Measurements from ENCODE around the gene TIMM8B. TPM values are rescaled to one million over a fixed set of nuclear protein-coding genes. Genes with fewer than 3 reads are reported as not detected.
A peak's percentile ranks its signal among the peaks of the same experiment; 100 is the strongest.

Gene TIMM8B
- total RNA-seq, 1 experiment from 2014 or later: 87.3 TPM

DNA sequence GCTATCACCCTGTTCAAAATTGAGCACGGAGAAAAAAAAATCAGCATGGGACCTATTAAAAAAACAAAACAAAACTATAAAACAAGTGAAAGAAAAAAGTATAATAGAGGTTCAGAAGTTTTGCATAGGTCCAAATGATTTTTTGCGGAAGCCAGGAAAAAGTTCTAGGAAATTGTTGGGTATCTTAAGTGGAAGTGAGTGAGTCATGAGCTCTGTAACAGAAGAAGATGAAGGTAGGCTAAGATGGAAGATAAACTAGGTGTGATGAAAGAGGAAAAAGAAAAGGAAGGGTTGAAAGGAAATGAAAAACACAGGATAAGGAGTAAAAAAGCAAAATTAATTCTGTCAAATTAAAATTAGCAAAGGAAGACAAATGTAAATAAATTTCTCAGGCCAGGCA lies 27.9 kb upstream of the TIMM8B start:
- Histone ChIP-seq H3K27ac (ENCODE audit: low read length) (no peak overlapping the region), H3K9me3 (ENCODE audit: control insufficient read depth, insufficient read depth, low read depth, low read length) (no peaks in the 10 kb centered on the region), H3K4me3 (ENCODE audit: low read depth in 2 of 2, low read length in 2 of 2) (no peak overlapping the region), H3K36me3 (ENCODE audit: control insufficient read depth, insufficient read depth, low read length) (no peaks in the 10 kb centered on the region), H3K4me1 (ENCODE audit: control insufficient read depth, insufficient read depth, low read length) (no peaks in the 10 kb centered on the region), H3K27me3 (ENCODE audit: control insufficient read depth, insufficient read depth, low read length) (no peaks in the 10 kb centered on the region)
- no peak for ATAC-seq
- no peak for TF ChIP-seq POLR2AphosphoS5 (IDR thresholded peaks at IDR 0.05; ENCODE audit: low read depth, low read length)
- TF ChIP-seq, protein P1, sequence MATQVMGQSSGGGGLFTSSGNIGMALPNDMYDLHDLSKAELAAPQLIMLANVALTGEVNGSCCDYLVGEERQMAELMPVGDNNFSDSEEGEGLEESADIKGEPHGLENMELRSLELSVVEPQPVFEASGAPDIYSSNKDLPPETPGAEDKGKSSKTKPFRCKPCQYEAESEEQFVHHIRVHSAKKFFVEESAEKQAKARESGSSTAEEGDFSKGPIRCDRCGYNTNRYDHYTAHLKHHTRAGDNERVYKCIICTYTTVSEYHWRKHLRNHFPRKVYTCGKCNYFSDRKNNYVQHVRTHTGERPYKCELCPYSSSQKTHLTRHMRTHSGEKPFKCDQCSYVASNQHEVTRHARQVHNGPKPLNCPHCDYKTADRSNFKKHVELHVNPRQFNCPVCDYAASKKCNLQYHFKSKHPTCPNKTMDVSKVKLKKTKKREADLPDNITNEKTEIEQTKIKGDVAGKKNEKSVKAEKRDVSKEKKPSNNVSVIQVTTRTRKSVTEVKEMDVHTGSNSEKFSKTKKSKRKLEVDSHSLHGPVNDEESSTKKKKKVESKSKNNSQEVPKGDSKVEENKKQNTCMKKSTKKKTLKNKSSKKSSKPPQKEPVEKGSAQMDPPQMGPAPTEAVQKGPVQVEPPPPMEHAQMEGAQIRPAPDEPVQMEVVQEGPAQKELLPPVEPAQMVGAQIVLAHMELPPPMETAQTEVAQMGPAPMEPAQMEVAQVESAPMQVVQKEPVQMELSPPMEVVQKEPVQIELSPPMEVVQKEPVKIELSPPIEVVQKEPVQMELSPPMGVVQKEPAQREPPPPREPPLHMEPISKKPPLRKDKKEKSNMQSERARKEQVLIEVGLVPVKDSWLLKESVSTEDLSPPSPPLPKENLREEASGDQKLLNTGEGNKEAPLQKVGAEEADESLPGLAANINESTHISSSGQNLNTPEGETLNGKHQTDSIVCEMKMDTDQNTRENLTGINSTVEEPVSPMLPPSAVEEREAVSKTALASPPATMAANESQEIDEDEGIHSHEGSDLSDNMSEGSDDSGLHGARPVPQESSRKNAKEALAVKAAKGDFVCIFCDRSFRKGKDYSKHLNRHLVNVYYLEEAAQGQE (IDR thresholded peaks at IDR 0.05; ENCODE audit: insufficient read depth in 1 of 2, low read depth in 2 of 2, low read length in 1 of 2): no peak
- TF ChIP-seq TCF7L2 (IDR thresholded peaks at IDR 0.05; ENCODE audit: low read depth, low read length): no peak
- no peak for TF ChIP-seq SIN3A (IDR thresholded peaks at IDR 0.05; ENCODE audit: borderline replicate concordance, insufficient read depth, low read depth, low read length)
- TF ChIP-seq, protein P2, sequence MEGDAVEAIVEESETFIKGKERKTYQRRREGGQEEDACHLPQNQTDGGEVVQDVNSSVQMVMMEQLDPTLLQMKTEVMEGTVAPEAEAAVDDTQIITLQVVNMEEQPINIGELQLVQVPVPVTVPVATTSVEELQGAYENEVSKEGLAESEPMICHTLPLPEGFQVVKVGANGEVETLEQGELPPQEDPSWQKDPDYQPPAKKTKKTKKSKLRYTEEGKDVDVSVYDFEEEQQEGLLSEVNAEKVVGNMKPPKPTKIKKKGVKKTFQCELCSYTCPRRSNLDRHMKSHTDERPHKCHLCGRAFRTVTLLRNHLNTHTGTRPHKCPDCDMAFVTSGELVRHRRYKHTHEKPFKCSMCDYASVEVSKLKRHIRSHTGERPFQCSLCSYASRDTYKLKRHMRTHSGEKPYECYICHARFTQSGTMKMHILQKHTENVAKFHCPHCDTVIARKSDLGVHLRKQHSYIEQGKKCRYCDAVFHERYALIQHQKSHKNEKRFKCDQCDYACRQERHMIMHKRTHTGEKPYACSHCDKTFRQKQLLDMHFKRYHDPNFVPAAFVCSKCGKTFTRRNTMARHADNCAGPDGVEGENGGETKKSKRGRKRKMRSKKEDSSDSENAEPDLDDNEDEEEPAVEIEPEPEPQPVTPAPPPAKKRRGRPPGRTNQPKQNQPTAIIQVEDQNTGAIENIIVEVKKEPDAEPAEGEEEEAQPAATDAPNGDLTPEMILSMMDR (IDR thresholded peaks at IDR 0.05): no peak
- BruUV-seq (replicated peaks): no TSS peak
- intact Hi-C loops (cut with micrococcal nuclease; ENCODE audit: unreplicated experiment): loop anchor here (2.0 kb wide), 1 partner anchor 166 kb away; no protein-coding TSS in a partner anchor
- ChIA-PET POLR2A (no interaction called here), CTCF (interaction anchor here (0.6 to 1.6 kb wide), 3 partner anchors 23 to 79 kb away, joined by 3 to 11 read pairs (median 4); partner anchors contain the start of gene BCO2)
- no peak for DNase-seq (ENCODE audit: low read depth, low spot score)
- in situ Hi-C loops (cut with HindIII; ENCODE audit: low pct_unique_long_range_greater_than_20kb, low sequenced_read_pairs): no loop called here

DNA sequence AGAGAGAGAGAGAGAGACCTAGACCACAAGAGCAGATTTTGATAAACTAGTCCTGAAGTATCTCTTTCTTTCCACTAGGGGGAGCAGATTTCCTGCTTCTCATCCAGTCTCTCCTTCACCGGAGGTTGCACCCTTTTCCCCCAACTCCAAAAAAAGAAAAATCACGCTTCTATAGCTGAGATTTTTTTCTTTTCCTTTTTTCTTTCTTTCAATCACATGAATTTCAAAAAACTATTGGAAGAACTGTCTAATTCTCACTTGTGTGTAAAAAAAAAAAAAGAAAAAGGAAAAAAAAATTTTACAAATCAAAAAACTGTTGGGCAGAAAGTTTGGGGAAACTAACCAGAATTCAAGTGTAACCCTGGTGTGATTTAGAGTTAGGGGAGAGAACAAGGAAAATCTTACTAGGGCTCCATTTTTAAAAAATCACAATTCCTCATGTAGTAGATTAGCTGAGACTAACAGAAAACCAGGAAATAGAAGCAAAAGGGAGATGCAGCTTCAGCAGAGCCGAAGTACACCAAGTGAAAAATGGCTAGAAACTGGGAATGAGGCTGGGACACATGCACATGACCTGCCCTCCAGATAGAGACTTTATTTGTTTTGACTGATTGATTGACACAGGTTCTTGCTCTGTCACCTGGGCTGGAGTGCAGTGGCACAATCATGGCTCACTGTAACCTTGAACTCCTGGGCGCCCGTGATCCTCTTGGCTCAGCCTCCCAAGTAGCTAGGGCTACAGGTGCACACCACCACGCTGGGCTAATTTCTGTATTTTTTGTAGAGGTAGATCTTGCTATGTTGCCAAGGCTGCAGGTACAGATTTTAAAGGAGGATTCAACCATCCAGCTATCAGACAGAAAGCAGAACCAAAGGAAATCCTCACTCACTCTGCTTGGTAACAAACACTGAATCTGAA lies 27.2 kb upstream of the TIMM8B start:
- Histone ChIP-seq H3K36me3 (ENCODE audit: control insufficient read depth, insufficient read depth, low read length) (no peaks in the 10 kb centered on the region), H3K4me3 (ENCODE audit: low read depth in 2 of 2, low read length in 2 of 2) (no peak overlapping the region), H3K4me1 (ENCODE audit: control insufficient read depth, insufficient read depth, low read length) (no peaks in the 10 kb centered on the region), H3K27ac (ENCODE audit: low read length) (peak overlapping the region; percentile 24; the same call in 1 of the 2 replicates), H3K9me3 (ENCODE audit: control insufficient read depth, insufficient read depth, low read depth, low read length) (no peaks in the 10 kb centered on the region), H3K27me3 (ENCODE audit: control insufficient read depth, insufficient read depth, low read length) (no peaks in the 10 kb centered on the region)
- ChIA-PET CTCF (interaction anchor here (0.6 to 1.6 kb wide), 11 partner anchors 8 to 336 kb away, joined by 3 to 18 read pairs (median 4); partner anchors contain the start of gene BCO2), POLR2A (interaction anchor here (0.6 to 1.1 kb wide), 2 partner anchors 31 to 44 kb away, joined by 3 to 7 read pairs; no protein-coding TSS in a partner anchor)
- DNase-seq (ENCODE audit: low read depth, low spot score) (no peak), ATAC-seq (peak; percentile 87)
- no TSS peak for BruUV-seq (replicated peaks)
- in situ Hi-C loops (cut with HindIII; ENCODE audit: low pct_unique_long_range_greater_than_20kb, low sequenced_read_pairs): no loop called here
- TF ChIP-seq POLR2AphosphoS5 (IDR thresholded peaks at IDR 0.05; ENCODE audit: low read depth, low read length) (no peak), TCF7L2 (IDR thresholded peaks at IDR 0.05; ENCODE audit: low read depth, low read length) (no peak)
- TF ChIP-seq, protein P2 (IDR thresholded peaks at IDR 0.05): peak; percentile 71; the same call in 1 of the 2 replicates
- intact Hi-C loops (cut with micrococcal nuclease; ENCODE audit: unreplicated experiment): loop anchor here (2.0 kb wide), 2 partner anchors 61 to 167 kb away; partner anchors contain the start of gene BCO2

Measured in Panc1 (cell line).